Activated T-cell treated with anti-CD3 and anti-CD28 coated beads, Interleukin-2, amount 50 U/mL, for 48 hours (primary cell): ENCODE measurements around the gene AP3S2.
"Not testable (repeated sequence)": the region's sequence is repeated elsewhere in the genome, so short reads cannot be mapped to it uniquely, and the experiment has no call there.

Experiments
- DNase-seq, 2 experiments: peaks; one replicate each; pipeline ENCODE4 v3.0.0-alpha.2; 2020

Gene AP3S2

DNA sequence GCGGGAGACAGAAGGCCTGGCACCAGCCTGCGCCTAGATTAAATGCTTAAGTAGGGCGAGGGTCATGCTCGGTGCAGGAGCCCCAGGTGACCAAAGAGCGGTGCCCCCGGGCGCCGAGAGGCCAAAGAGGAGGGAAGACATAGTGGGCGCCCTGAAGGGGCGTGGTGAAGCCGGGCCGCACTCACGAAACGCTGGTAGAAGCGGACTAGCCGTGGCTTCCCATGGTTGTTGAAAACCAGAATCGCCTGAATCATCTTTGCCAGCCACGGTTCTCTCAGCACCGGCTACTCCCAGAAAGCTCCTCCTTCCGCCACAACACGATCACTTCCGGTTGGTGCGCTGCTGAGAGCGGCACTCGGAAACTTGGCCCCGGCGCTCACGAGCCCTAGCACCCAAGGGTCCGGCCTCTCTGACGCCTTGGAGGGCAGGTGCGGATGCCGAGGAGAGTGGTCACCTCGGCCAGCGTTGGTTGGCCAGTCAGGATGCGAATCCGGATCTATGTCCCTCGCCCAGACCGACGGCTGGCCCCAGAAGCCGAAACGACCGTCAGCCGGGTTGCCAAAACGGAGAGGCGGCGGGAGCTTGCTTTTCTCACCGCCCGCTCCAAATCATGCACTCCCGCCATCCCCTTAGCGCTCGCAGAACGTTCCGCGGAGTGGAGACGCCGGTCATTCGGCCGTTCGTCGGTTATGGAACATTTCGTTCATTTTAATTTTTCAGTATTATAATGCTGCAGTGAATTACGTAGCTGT is at the start of gene AP3S2:
Gene AP3S2 (minus strand): TSS at position 299 of the 752 bp plus-strand sequence. CDS start 45 bp downstream, at position 254.
- DNase-seq: peak; percentile 95 to 96

DNA sequence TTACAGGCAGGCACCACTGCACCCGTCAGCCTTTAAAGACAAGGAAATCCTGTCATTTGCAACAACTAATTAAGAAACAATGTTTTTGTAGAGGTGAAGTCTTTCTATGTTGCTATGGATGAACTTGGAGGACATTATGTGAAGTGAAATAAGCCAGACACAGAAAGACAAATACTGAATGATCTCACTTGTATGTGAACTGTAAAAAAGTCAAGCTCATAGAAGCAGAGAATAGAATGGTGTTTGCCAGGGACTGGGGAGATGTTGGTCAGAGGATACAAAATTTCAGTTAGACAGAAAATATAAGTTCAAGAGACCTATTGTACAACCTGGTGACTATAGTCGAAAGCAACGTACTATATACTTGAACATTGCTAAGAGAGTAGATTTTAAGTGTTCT is 46.1 kb upstream of the AP3S2 start:
- DNase-seq: no peak

DNA sequence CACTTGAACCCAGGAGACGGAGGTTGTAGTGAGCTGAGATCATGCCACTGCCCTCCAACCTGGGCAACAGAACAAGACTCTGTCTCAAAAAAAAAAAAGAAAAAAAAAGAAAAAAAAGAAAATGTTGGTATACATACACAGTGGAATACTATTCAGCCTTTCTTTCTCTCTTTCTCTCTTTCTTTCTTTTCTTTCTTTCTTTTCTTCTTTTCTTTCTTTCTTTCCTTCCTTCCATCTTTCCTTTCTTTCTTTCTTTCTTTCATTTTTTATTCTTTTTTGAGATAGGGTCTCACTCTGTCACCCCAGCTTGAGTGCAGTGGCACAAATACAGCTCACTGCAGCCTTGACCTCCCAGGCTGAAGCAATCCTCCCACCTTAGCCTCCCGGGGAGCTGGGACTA is 45.6 kb upstream of the AP3S2 start:
- DNase-seq: not testable (repeated sequence)

DNA sequence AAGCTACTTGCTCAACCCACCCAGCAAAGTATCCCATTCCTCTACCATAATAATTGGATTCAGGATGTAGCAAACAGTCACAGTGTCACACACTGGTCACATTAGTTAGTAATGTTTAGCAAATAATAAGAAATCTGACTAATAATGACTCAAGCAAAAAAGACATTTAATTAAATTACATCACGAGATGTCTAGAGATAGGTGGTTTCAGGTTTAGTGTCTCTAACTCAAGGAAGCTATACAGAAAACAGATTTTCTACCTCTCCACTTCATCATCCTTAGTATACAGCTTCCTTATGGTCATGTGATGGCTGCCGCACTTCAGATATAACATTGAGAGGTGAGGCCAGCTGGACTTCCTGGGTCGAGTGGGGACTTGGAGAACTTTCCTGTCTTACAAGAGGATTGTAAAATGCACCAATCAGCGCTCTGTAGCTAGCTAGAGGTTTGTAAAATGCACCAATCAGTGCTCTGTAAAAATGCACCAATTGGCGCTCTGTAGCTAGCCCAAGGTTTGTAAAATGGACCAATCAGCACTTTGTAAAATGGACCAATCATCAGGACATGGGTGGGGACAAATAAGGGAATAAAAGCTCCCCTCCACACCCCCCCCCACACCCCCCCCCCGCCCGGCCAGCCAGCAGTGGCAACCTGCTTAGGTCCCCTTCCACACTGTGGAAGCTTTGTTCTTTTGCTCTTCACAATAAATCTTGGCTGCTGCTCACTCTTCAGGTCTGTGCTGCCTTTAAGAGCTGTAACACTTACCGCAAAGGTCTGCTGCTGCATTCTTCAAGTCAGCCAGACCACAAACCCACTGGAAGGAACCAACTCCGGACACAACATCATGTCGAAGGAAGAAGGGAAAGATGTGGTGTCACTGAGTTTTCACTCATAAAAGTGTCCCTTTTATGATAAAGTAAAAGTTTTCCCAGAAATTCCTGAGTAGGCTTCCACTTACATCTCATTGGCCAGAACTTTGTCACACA is 43.9 kb upstream of the AP3S2 start:
- no peak for DNase-seq

DNA sequence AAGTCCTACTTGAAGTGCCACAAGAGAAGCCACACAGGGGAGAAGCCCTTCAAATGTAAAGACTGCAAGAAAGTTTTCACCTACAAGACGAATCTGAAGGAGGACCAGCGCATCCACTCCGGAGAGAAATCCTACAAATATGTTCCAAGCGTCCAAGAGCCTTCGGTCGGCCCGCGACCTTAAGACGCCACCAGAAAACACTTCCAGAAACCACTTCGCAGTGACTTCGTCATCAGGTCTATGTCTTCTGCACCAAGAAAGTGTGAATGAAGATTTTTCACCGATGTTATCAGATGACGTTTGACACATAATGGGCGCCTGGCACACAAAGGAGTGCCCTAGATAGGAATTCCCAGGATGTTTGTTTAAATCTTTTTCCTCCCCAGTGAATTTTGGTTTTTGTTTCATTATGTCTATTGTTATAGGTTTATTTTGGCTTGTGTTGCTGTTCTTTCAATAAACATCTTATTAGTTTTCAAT is 43.0 kb upstream of the AP3S2 start:
- DNase-seq: no peak

DNA sequence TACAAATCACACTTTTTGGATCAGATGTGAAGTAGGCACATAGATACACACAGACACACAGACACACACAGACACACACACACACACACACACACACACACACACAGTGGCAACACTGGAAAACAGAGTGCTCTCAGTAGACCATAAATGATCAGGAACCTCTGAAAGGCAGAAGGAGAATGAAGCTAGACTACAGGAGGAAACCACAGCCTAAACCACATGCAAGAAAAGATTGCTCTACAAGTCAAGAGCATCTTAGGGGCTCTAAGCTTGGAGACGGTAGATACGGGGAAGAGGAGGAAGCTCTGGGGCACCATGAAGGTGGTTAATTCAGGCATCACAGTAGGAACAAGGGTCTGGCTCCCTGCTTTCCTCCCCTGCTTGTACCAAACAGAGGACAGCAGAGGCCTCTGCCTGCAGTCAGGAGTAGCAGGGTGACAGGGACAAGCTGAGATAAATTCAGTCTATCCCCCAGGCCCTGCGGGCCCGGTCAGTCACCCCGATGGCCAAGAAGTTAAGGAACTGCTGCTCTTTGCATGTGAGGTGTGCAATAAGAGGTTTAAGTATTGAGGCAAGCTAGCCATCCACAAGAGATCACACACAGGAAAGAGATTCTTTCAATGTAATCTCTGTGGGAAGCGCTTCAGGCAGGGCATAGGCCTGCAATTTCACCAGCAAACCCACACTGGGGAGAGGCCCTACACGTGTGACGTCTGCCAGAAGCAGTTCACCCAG is 42.4 kb upstream of the AP3S2 start:
- DNase-seq: peak in 1 of 2 experiments; percentile 24

DNA sequence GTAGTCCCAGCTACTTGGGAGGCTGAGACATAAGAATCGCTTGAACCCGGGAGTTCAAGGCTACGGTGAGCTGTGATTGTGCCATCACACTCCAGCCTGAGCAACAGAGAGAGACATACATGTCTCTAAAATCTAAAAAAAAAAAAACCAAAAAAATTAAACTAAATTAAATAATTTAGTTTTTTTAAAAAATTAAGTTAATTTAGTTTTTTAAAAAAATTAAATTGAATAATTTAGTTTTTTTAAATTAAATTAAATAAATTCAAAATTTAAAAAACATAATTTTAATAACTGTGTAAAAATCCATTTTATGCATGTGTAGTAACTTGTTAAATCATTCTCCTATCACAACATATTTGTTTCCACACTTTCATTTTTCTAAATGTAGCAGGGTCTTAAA is 39.1 kb upstream of the AP3S2 start:
- no peak for DNase-seq

DNA sequence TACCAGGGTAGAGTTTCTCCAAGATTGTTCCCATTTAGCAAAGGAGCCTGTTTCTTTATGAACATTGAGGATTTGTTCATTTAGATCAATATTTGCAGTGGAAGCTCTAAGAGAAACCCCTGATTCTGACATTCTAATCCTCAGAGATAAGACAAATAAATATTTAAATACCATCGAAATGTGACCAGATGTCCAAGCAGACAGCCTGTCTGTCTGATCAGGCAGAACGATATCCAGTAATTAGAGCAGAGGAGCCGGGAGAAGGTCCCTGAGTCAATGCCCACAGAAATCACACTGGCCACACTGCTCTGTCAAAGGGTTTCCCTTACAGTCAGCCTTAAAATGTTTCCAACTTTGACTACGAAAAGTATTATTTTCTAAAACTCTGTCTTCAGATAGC is 34.6 kb upstream of the AP3S2 start:
- DNase-seq: no peak

DNA sequence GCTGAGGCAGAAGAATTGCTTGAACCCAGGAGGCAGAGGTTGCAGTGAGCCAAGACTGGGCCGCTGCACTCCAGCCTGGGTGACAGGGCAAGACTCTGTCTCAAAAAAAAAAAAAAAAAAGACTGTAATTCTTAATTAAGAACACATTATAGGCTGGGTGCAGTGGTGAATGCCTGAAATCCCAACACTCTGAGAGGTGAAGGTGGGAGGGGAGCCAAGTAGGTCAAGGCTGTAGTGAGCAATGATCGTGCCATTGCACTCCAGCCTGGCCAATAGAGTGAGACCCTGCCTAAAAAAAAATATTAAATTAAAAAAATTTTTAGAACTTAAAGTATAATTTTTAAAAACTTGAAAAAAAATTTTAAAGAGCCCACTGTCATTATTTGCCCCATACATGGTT is 32.4 kb upstream of the AP3S2 start:
- no peak for DNase-seq

DNA sequence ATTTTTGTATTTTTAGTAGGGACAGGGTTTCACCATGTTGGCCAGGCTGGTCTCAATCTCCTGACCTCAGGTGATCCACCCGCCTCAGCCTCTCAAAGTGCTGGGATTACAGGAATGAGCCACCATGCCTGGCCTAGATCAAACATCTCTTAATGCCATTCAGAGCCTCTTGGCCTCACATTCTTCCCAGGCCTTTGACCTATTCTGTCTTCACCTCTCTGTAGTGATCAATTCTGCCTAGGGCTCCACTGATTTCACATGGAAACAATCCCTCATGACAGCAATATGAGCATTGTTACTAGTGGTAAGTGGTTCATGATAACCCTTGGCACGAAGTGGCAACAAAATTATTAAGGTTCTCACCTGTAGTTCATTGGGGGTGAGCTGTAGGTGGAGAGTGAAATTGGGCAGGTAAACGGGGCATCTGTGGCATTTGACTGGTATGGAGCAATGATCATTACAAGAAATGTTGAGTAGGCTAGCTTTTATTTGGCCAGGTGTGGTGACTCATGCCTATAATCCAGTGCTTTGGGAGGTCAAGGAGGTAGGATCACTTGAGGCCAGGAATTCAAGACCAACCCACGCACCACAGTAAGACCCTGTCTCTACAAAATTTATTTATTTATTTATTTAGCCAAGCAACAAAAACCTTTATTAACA is 23.8 kb upstream of the AP3S2 start:
- no peak for DNase-seq

DNA sequence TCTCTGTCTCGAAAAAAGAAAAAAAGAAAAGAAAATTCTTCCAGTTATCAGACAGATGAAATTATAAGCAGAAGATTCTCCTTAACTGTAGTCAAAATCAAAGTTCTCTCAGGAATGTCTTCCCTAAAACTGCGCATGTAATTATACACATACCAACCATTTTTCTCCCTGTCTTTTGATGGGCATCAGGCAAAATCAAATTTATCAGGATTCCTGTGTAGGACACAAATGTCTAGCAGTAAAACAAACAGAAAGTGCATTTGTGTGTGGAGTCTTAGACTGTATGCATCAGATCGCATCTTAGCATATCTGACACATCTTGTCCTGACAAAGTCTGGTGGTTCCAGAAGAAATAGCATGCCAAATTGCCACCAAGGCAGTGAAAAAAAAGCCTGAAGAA is 22.9 kb upstream of the AP3S2 start:
- no peak for DNase-seq

DNA sequence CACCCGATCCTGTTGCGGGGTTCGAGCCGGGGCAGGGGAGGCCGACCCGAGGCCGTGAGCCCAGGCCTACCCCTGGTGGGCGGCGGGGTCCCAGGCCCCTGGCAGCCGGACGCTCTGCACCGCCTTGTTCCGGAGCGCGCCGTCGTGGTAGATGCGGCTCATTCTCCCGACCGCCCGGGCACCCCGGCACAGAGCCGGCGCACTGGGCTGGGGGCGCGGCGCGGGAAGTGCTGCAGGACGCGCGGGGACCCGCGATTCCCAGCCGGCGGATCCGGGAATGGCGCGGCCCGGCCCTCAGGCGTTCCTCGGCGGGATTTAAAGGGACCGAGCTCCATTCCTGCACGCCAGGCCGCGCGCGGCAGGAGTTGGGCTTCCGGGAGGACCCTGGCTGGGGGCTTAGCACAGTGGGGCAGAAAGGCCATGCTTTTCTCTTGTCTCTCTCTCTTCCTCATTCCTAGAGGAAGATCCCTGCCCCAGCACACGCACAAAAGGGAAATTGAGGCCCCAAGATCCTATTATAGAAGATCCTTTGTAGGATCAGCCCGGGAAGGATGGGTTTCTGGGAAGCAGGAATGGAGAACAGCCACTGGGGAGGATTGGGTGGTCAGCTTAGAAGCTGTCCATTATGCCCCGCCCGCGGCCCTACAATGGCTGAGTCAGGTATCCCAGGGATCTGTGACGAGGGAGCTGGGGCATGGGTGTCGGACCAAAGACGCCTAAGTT is 19.0 kb upstream of the AP3S2 start, which contains the start of gene ARPIN:
Gene ARPIN (minus strand): TSS at position 279 of the 723 bp plus-strand sequence. CDS start 117 bp downstream, at position 162.
- DNase-seq: peak in 1 of 2 experiments; percentile 31

DNA sequence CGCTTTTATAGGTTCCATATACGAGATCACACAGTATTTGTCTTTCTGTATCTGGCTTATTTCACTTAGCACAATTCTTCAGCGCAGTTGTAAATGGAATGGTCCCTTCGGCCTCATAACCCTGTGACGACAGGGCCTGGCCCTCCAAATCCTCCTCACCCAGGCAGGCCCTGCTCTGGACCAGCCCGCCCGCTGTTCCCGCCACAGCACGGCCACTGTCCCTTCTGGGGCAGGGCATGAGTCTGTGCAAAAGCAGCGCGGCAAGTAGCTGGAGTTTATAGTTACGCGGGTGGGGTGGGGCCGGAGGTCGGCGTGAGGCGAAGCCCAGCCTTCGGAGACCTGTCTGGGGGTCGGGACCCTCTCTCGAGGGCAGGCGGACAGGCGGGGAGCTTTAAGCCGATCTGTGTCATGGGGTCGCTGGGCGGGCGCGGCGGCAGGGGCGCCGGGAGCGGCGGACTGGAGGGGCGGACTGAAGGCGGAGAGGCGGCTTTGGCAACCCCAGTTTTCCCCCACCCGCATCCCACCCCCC is 18.4 kb upstream of the AP3S2 start:
- DNase-seq: no peak

DNA sequence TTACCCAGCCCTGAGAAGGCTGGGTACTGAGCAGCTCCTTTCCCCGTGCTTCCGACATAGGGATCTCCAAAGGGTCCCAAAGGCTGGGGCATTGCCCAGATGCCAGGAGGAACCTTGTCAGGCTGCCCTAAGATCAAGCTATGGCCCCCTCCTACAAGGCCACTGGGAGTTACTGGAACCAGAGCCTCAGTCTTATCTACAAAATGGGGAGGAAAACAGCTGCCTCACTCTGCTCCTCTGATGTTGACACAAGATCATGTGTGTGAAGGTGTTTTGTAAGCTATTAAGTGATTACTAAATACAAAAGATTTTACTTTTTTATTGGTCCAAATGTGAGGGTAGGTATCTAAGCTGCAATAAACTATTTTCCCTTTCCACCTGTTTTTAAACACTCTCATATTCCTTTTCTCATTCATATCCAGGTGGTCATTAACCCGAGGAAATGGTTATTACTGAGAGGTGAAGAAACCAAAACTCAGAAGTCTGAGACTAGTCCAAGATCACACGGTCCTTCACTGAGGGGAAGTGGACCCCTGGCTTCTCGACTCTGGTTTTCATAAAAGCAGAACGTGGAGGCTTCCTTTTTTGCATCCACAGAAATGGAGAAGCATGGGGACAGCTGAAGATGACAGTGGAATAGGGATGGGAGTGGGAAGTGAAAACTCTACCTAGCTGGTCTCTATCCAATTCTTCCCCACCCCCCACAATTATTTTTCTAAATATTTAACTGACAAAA is 17.3 kb upstream of the AP3S2 start:
- DNase-seq: no peak

DNA sequence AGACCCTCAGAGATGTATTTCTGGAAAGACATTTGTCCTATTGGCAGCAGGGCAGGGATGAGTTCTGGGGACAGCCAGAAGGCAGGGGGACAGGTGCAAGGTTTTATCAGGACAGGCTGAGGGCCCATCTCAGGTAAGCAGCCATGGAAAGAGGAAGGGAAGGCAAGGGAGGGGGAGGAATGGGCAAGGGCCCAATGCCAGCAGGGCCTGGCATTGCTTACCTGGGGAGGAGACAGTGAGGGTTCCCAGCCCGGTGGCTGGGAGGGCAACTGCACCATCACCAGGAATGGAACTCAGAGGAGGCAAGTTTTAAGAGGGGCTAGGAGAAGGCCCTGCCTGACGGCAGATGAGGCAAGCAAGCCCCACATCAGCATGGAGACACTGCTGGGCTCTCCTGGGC is 15.8 kb upstream of the AP3S2 start:
- DNase-seq: no peak

DNA sequence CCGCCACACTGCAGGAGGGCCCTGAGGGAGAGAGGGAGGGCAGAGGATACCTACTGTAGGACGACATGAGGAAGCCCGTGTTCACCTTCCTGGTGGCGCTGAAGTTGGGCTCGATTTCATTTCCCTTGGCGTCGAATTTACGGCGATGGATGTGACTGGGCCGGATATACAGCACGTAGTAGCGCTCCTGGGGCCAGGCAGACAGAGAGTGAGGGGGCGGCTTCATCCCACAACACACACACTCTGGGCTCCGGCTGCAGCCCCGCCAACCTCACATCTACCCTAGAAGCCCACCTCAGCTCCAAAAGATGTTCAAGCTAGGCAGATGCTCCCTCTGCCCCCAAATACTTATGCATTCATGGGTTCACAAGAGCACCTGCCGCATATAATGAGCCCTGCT is 14.4 kb upstream of the AP3S2 start:
- DNase-seq: no peak

DNA sequence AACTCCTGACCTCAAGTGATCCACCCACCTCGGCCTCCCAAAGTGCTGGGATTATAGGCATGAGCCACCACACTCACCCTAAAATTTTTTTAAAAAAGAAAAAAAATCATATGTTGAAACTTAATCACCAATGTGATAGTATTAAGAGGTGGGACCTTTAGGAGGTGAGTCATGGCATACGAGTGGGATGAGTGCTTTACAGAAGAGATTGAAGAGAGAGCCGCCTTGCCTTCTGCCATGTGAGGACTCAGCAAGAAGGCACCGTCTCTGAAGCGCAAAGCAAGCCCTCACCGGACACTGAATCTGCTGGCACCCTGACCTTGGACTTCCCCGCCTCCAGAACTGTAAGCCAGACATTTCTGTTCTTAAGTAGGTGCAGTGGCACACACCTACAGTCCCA is 13.5 kb upstream of the AP3S2 start:
- no peak for DNase-seq

DNA sequence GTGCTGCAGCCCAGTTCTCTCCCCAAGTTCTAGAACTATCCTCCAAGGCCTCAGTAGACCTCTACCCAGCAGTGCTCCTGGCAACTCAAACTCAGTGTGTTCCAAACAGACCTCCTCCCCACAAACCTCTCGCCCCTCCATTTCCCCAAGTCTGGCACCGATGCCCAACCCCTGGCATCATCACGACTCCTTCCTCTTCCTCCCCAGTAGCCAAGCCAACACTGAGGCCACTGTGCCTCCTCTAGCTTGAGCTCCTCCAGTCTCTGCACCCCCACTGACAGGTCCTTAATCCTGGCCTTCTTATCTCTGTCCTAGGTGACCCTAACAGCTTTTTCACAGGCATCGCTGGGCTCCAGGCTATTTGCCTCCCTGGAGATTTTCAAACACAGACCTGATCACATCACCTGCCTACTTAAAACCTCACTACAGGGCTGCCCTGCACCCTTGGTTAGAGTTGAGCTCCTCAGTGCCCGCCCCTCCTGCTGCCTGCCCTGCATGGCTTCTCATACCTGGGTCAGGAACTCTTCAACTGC is 12.1 kb upstream of the AP3S2 start:
- no peak for DNase-seq

DNA sequence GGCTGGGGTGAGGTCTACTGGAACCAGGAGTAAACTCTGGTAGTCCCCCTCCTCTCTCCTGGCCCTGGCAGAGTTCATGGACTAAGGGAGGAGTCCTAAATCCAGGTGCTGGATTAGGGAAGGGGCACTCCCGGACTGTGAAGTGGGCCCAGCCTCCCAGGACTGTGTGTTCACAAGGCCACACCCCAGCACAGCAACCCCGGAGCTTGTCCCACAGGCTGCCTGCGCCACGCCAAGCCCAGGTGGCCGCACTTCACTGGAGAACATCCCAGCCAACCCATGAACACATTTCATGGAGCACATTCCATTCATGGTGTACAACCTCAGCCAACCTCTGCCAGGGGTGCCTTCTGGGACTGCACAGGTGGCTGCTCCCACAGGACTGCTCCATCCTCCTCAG is 10.7 kb upstream of the AP3S2 start:
- DNase-seq: no peak

DNA sequence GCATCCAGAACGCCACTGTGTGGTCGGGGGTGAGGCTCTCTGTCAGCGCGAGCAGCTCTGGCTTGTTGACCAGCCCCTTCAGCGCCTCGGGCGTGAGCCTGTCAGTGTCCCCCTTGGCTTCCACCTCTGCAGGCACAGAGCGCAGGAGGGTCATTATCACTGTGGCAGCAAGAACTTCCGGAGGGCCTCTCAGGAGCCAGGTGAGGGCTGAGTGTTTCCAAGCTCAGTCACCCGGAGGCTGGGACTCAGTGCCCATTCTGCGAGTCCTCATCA is 10.0 kb upstream of the AP3S2 start:
- no peak for DNase-seq
